PC-9 (cell line): ENCODE results near the gene AUP1. TPM values are rescaled to one million over a fixed set of nuclear protein-coding genes. Genes with fewer than 3 reads are reported as not detected.

Experiments
- BruUV-seq: library from RNA; stranded (reverse); fragments of 400-500 nt; replicated peaks from 2 replicates; lab custom pipeline; 2021; lab: Mats Ljungman, UMichigan
- CTCF ChIA-PET: fragments of 300-600 bp; sonication (Branson Sonifier 250); formaldehyde crosslinking; loops from one replicate; lab custom pipeline; 2022; ENCODE audit warnings: antibody characterized with exemption; lab: Charles Lee
- POLR2A ChIA-PET: fragments of 300-600 bp; sonication (Branson Sonifier 250); formaldehyde crosslinking; loops from one replicate; lab custom pipeline; 2022; ENCODE audit warnings: antibody characterized with exemption; ENCODE audit not compliant: unreplicated experiment; lab: Charles Lee
- DNase-seq, 2 experiments: peaks; one replicate each; pipeline versions ENCODE4 v3.0.0 to v3.0.0-alpha.2; 2015 to 2022; ENCODE audit warnings: mixed read lengths in 1 of 2
- H2AFZ ChIP-seq: fragments of 200-600 bp; sonication (generic); 2 replicates; pipeline ENCODE4 v1.8.1; 2017; ENCODE audit warnings: antibody characterized with exemption
- H3F3A ChIP-seq: fragments of 200-600 bp; sonication (generic); 2 replicates; pipeline ENCODE4 v1.8.1; 2017; ENCODE audit warnings: antibody characterized with exemption, mild to moderate bottlenecking, low read depth; ENCODE audit not compliant: insufficient read depth
- H3K27ac ChIP-seq: fragments of 200-600 bp; sonication (generic); 2 replicates; pipeline ENCODE4 v1.6.1; 2016; ENCODE audit warnings: mixed run types
- H3K27me3 ChIP-seq: fragments of 200-600 bp; sonication (generic); 2 replicates; pipeline ENCODE4 v1.6.1; 2016; ENCODE audit warnings: low read depth, mixed run types; ENCODE audit not compliant: insufficient read depth
- H3K36me3 ChIP-seq: fragments of 200-600 bp; sonication (generic); 2 replicates; pipeline ENCODE4 v1.6.1; 2016; ENCODE audit warnings: low read depth, mixed run types
- H3K4me1 ChIP-seq: fragments of 200-600 bp; sonication (generic); replicated peaks from 2 replicates; pipeline ENCODE4 v1.6.1; 2016; ENCODE audit warnings: mixed run types; ENCODE audit not compliant: insufficient read depth
- H3K4me2 ChIP-seq: fragments of 200-600 bp; sonication (generic); 2 replicates; pipeline ENCODE4 v1.6.1; 2017; ENCODE audit warnings: mixed run types
- H3K4me3 ChIP-seq: fragments of 200-600 bp; sonication (generic); 2 replicates; pipeline ENCODE4 v1.6.1; 2016; ENCODE audit warnings: mixed run types
- H3K79me2 ChIP-seq: fragments of 200-600 bp; sonication (generic); 2 replicates; pipeline ENCODE4 v1.6.1; 2017; ENCODE audit warnings: low read depth, mixed run types
- H3K9me2 ChIP-seq: fragments of 200-600 bp; sonication (generic); 2 replicates; pipeline ENCODE4 v1.8.1; 2017; ENCODE audit warnings: mild to moderate bottlenecking; ENCODE audit not compliant: insufficient read depth
- H3K9me3 ChIP-seq: fragments of 200-600 bp; sonication (generic); 2 replicates; pipeline ENCODE4 v1.8.1; 2016; ENCODE audit warnings: low read depth; ENCODE audit not compliant: insufficient read depth
- H4K20me1 ChIP-seq: fragments of 200-600 bp; sonication (generic); 2 replicates; pipeline ENCODE4 v1.8.1; 2017; ENCODE audit not compliant: insufficient read depth
- EZH2 ChIP-seq: fragments of 200-600 bp; sonication (generic); IDR thresholded peaks from 2 replicates; pipeline ENCODE4 v1.8.0; 2017; ENCODE audit warnings: antibody characterized with exemption, low read depth
- intact Hi-C: fragments of 100-400 bp; cut with micrococcal nuclease; formaldehyde crosslinking; loops from one replicate; pipeline ENCODE4 v1.10.0; 2022; ENCODE audit not compliant: unreplicated experiment
- total RNA-seq: library from RNA; stranded (reverse); gene quantifications from 2 replicates; pipeline ENCODE4 v1.2.3, GENCODE V29; 2021
- TF ChIP-seq, protein P1 (sequence below): fragments of 200-600 bp; sonication (generic); conservative IDR thresholded peaks from 2 replicates; pipeline ENCODE4 v1.6.1; 2017; ENCODE audit warnings: mixed run types, antibody characterized with exemption, mild to moderate bottlenecking, moderate library complexity

AUP1 gene
- total RNA-seq, 1 experiment from 2014 or later, result 84.0 TPM

DNA sequence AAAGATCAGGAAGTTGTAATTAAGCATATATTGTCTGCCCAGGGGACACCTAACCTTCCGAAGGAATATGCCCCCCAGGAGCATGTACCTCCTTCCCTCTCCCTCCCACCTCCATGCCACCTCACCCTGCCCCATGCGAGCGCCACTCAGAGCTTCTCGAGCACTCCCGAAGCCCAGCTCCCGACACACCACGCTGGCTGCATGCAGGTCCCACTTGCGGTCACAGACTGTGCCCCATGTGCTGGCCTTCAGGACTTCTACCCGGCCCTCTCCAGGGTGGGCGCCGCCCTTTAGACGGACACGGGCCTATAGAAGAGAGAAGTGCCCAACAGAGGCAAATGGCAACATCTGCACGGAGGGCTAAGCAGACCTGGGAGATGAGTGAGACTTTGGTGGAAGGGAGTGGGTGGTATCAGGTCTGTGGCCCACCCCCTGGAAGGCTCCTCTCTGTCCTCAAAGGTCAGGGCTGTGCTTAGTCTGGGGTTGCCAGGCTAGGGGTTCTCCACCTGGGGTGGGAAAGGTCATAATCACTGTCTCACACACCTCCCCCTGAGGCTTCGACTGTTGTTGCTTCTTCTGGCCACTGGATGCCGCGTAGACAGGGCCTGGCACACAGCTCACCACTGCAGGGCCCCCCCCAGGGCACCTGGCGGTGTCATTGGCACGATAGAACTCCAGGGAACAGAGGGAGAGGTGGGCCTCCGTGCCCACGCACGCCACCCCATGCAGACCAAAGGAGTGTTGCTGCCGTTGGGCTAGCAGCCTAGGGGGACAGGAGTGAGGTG is 6.9 kb upstream of the AUP1 start:
- H3K4me1 ChIP-seq, result no peaks in the 10 kb centered on the region
- H3K79me2 ChIP-seq, result peaks cover under 1% of the 10 kb centered on the region; the same call in 1 of the 2 replicates
- H3K4me2 ChIP-seq, result no peak overlapping the region
- no peak overlapping the region for H3K27ac ChIP-seq
- H3K9me2 ChIP-seq, result no peaks in the 10 kb centered on the region
- intact Hi-C loops, result no loop called here
- CTCF ChIA-PET, result no interaction called here
- TF ChIP-seq EZH2, result no peak
- TF ChIP-seq, protein P1, sequence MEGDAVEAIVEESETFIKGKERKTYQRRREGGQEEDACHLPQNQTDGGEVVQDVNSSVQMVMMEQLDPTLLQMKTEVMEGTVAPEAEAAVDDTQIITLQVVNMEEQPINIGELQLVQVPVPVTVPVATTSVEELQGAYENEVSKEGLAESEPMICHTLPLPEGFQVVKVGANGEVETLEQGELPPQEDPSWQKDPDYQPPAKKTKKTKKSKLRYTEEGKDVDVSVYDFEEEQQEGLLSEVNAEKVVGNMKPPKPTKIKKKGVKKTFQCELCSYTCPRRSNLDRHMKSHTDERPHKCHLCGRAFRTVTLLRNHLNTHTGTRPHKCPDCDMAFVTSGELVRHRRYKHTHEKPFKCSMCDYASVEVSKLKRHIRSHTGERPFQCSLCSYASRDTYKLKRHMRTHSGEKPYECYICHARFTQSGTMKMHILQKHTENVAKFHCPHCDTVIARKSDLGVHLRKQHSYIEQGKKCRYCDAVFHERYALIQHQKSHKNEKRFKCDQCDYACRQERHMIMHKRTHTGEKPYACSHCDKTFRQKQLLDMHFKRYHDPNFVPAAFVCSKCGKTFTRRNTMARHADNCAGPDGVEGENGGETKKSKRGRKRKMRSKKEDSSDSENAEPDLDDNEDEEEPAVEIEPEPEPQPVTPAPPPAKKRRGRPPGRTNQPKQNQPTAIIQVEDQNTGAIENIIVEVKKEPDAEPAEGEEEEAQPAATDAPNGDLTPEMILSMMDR, result no peak
- H4K20me1 ChIP-seq, result no peaks in the 10 kb centered on the region
- H3K9me3 ChIP-seq, result no peaks in the 10 kb centered on the region
- H3K4me3 ChIP-seq, result no peak overlapping the region
- H3F3A ChIP-seq, result peaks cover 6% of the 10 kb centered on the region; the same call in 1 of the 2 replicates
- no TSS peak for BruUV-seq
- POLR2A ChIA-PET, result no interaction called here
- no peaks in the 10 kb centered on the region for H3K36me3 ChIP-seq
- no peak overlapping the region for H2AFZ ChIP-seq
- DNase-seq, result no peak
- H3K27me3 ChIP-seq, result no peaks in the 10 kb centered on the region

DNA sequence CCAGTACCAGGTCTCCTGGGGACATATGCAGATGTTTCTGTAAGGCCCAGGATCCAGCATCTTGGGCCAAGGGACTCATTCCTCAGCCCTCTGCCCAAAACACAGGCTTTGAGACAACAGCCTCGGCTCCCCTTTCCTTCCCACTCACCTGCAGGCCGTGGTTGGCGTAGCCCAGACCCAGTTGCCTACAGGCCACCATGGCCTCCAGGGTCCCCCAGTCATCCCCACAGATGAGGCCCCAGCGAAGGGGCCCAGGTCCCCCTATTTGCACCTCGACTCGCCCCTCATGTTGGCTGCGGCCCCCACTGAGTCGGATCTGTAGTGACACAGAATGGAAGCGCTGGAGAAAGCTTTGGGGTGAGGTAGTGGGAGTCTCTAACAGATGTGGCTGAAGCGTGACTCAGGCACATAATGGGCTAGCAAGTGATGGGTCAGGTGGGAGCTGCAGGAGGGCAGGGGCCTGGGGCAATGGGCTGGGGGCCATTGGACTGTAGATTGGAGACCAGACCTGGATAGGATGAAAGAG is 6.0 kb upstream of the AUP1 start:
- CTCF ChIA-PET, result no interaction called here
- H3K9me3 ChIP-seq, result no peaks in the 10 kb centered on the region
- no peak overlapping the region for H3K27ac ChIP-seq
- peaks cover 9% of the 10 kb centered on the region; the same call in 1 of the 2 replicates for H3K79me2 ChIP-seq
- TF ChIP-seq, protein P1, result no peak
- TF ChIP-seq EZH2, result no peak
- no TSS peak for BruUV-seq
- no peaks in the 10 kb centered on the region for H3K36me3 ChIP-seq
- peaks cover 8% of the 10 kb centered on the region; the same call in 1 of the 2 replicates for H3K4me1 ChIP-seq
- no peaks in the 10 kb centered on the region for H4K20me1 ChIP-seq
- POLR2A ChIA-PET, result no interaction called here
- intact Hi-C loops, result no loop called here
- DNase-seq, result no peak
- no peak overlapping the region for H2AFZ ChIP-seq
- H3K9me2 ChIP-seq, result no peaks in the 10 kb centered on the region
- H3K27me3 ChIP-seq, result no peaks in the 10 kb centered on the region
- no peak overlapping the region for H3K4me2 ChIP-seq
- peaks cover 6% of the 10 kb centered on the region; the same call in 1 of the 2 replicates for H3F3A ChIP-seq
- H3K4me3 ChIP-seq, result no peak overlapping the region

DNA sequence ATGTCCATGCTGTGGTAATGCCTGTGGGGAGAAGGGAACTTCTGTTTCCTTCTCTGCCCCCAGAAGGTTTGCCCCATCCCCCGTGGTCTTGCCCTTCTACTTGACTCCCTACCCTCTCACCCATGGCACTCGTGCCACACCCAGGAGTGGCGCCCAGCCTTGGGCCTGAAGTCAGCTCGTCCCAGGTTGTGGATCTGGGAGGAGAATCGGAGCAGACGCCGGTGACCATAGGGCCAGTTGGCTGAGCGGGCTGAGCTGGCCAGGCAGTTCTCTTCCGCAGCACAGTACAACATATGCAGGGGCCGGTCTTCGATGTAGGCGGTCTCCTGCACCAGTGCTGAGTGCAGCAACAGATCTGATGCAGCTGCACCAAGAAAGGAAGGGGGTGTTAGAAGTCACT is 4.9 kb upstream of the AUP1 start:
- intact Hi-C loops, result loop anchor here (5.0 kb wide), 3 partner anchors 53 to 267 kb away; no protein-coding TSS in a partner anchor
- Histone ChIP-seq H3K27ac (no peak overlapping the region), H3K4me3 (no peak overlapping the region), H3F3A (peaks cover 6% of the 10 kb centered on the region; the same call in 1 of the 2 replicates), H3K9me3 (no peaks in the 10 kb centered on the region), H3K4me1 (peaks cover 8% of the 10 kb centered on the region; the same call in 1 of the 2 replicates), H3K27me3 (no peaks in the 10 kb centered on the region), H2AFZ (no peak overlapping the region), H3K36me3 (no peaks in the 10 kb centered on the region), H3K4me2 (no peak overlapping the region), H4K20me1 (no peaks in the 10 kb centered on the region), H3K79me2 (peaks cover 10% of the 10 kb centered on the region; the same call in 1 of the 2 replicates), H3K9me2 (no peaks in the 10 kb centered on the region)
- no peak for DNase-seq
- POLR2A ChIA-PET, result no interaction called here
- TF ChIP-seq, protein P1, result no peak
- TF ChIP-seq EZH2, result no peak
- BruUV-seq, result no TSS peak
- CTCF ChIA-PET, result no interaction called here
